Neural cell (in vitro differentiated cells): ENCODE data around the gene ZNF619. TPM values are rescaled to one million over a fixed set of nuclear protein-coding genes. Genes with fewer than 3 reads are reported as not detected.
"Not testable (repeated sequence)": the region's sequence is repeated elsewhere in the genome, so short reads cannot be mapped to it uniquely, and the experiment has no call there.

Experiments
- H2AFZ ChIP-seq: fragments of 200-600, 300-800 bp; sonication (generic), shearing (Covaris generic); 2 replicates; pipeline ENCODE4 v1.6.0; 2014; ENCODE audit warnings: low read depth, mild to moderate bottlenecking, antibody characterized with exemption, low read length, moderate library complexity
- H3F3A ChIP-seq: fragments of 200-600 bp; shearing (Covaris generic); 2 replicates; pipeline ENCODE4 v1.6.1; 2016; ENCODE audit warnings: mild to moderate bottlenecking, moderate library complexity, mixed read lengths, antibody characterized with exemption, low read length; ENCODE audit not compliant: insufficient read depth, poor library complexity, severe bottlenecking
- H3K27ac ChIP-seq: fragments of 200-600, 300-800 bp; sonication (generic), shearing (Covaris generic); 2 replicates; pipeline ENCODE4 v1.5.1; 2014; ENCODE audit warnings: mild to moderate bottlenecking, low read length, moderate library complexity
- H3K27me3 ChIP-seq: fragments of 300-800, 200-600 bp; sonication (generic), shearing (Covaris generic); 2 replicates; pipeline ENCODE4 v1.6.0; 2014; ENCODE audit warnings: mild to moderate bottlenecking, low read depth, low read length, moderate library complexity; ENCODE audit not compliant: insufficient read depth
- H3K36me3 ChIP-seq: fragments of 300-800, 200-600 bp; sonication (generic), shearing (Covaris generic); 2 replicates; pipeline ENCODE4 v1.5.1; 2014; ENCODE audit warnings: mild to moderate bottlenecking, antibody characterized with exemption, low read length, moderate library complexity; ENCODE audit not compliant: insufficient read depth
- H3K4me2 ChIP-seq: fragments of 300-800, 200-600 bp; sonication (generic), shearing (Covaris generic); 2 replicates; pipeline ENCODE4 v1.6.0; 2014; ENCODE audit warnings: mild to moderate bottlenecking, low read length
- H3K4me3 ChIP-seq: fragments of 300-800, 200-600 bp; sonication (generic), shearing (Covaris generic); 2 replicates; pipeline ENCODE4 v1.5.1; 2014; ENCODE audit warnings: mild to moderate bottlenecking, low read length, moderate library complexity
- H3K79me2 ChIP-seq: fragments of 200-600 bp; shearing (Covaris generic); replicated peaks from 2 replicates; pipeline ENCODE4 v1.6.0; 2014; ENCODE audit warnings: mild to moderate bottlenecking, low read length, moderate library complexity; ENCODE audit not compliant: insufficient read depth
- H3K9ac ChIP-seq: fragments of 300-800, 200-600 bp; sonication (generic), shearing (Covaris generic); 2 replicates; pipeline ENCODE4 v1.6.1; 2016; ENCODE audit warnings: mild to moderate bottlenecking, low read length, mixed read lengths
- H3K9me2 ChIP-seq: fragments of 200-600 bp; shearing (Covaris generic); 2 replicates; pipeline ENCODE4 v1.6.1; 2016; ENCODE audit warnings: mild to moderate bottlenecking, low read length, mixed read lengths; ENCODE audit not compliant: insufficient read depth
- H3K9me3 ChIP-seq: fragments of 200-600, 300-800 bp; sonication (generic), shearing (Covaris generic); 2 replicates; pipeline ENCODE4 v1.6.1; 2016; ENCODE audit warnings: mild to moderate bottlenecking, mixed run types, low read length, moderate library complexity, mixed read lengths
- H4K20me1 ChIP-seq: fragments of 200-600 bp; shearing (Covaris generic); 2 replicates; pipeline ENCODE4 v1.6.1; 2016; ENCODE audit warnings: mild to moderate bottlenecking, mixed run types; ENCODE audit not compliant: insufficient read depth
- CTCF ChIP-seq: fragments of 450-650 bp; IDR thresholded peaks from 2 replicates; pipeline ENCODE4 v1.5.1; 2014; ENCODE audit warnings: antibody characterized with exemption, mild to moderate bottlenecking, moderate library complexity; ENCODE audit not compliant: poor library complexity, severe bottlenecking
- EP300 ChIP-seq: fragments of 450-650 bp; conservative IDR thresholded peaks from 2 replicates; pipeline ENCODE4 v1.6.1; 2014; ENCODE audit warnings: antibody characterized with exemption, mild to moderate bottlenecking, moderate library complexity; ENCODE audit not compliant: poor library complexity, severe bottlenecking
- EZH2 ChIP-seq: fragments of 200-600, 300-800 bp; shearing (Covaris generic), sonication (generic); IDR thresholded peaks from 2 replicates; pipeline ENCODE4 v1.6.1; 2014; ENCODE audit warnings: antibody characterized with exemption, low read length, borderline replicate concordance, mild to moderate bottlenecking; ENCODE audit not compliant: insufficient read depth, poor library complexity, severe bottlenecking
- MXI1 ChIP-seq: fragments of 450-650 bp; conservative IDR thresholded peaks from 2 replicates; pipeline ENCODE4 v1.6.1; 2014; ENCODE audit warnings: antibody characterized with exemption, mild to moderate bottlenecking; ENCODE audit not compliant: poor library complexity, severe bottlenecking
- POLR2AphosphoS5 ChIP-seq: IDR thresholded peaks from 2 replicates; pipeline ENCODE4 v1.6.1; 2012
- RAD21 ChIP-seq: fragments of 450-650 bp; conservative IDR thresholded peaks from 2 replicates; pipeline ENCODE4 v1.6.1; 2014; ENCODE audit warnings: antibody characterized with exemption, mild to moderate bottlenecking, moderate library complexity
- REST ChIP-seq: IDR thresholded peaks from 2 replicates; pipeline ENCODE4 v1.6.1; 2012; ENCODE audit warnings: borderline replicate concordance
- SMC3 ChIP-seq: fragments of 450-650 bp; conservative IDR thresholded peaks from 2 replicates; pipeline ENCODE4 v1.6.1; 2014; ENCODE audit warnings: antibody characterized with exemption, mild to moderate bottlenecking, moderate library complexity; ENCODE audit not compliant: poor library complexity
- TAF1 ChIP-seq: IDR thresholded peaks from 2 replicates; pipeline ENCODE4 v1.6.1; 2012; ENCODE audit warnings: low read depth
- polyA plus RNA-seq: library from polyadenylated mRNA; depleted of rRNA; stranded (reverse); fragments of >200 nt; gene quantifications from 2 replicates; pipeline ENCODE4 v1.2.3, GENCODE V29; 2014

The ZNF619 gene
- polyA plus RNA-seq, 1 donor from 2014 or later: 0.33 TPM

GRCh38 chr3:40462838-40463237, 14.1 kb upstream of the ZNF619 start:
- not testable (repeated sequence) for H3K27ac ChIP-seq, H3K36me3 ChIP-seq, H3K4me2 ChIP-seq, H3F3A ChIP-seq, H2AFZ ChIP-seq, H3K4me3 ChIP-seq, H3K27me3 ChIP-seq, H3K9ac ChIP-seq, H3K9me2 ChIP-seq, H3K9me3 ChIP-seq, H4K20me1 ChIP-seq
- H3K79me2 ChIP-seq: peaks cover 18% of the 10 kb centered on the region

GRCh38 chr3:40463579-40463978, 13.3 kb upstream of the ZNF619 start:
- no peak for TF ChIP-seq POLR2AphosphoS5
- TF ChIP-seq TAF1: no peak
- no peak for TF ChIP-seq REST
- TF ChIP-seq EP300: no peak
- TF ChIP-seq RAD21: no peak
- TF ChIP-seq EZH2: no peak
- TF ChIP-seq SMC3: no peak
- no peak for TF ChIP-seq CTCF
- TF ChIP-seq MXI1: no peak
- Histone ChIP-seq H3K27ac (no peak overlapping the region), H3K79me2 (peaks cover 11% of the 10 kb centered on the region), H3K36me3 (peaks cover 4% of the 10 kb centered on the region), H3K9me3 (no peaks in the 10 kb centered on the region), H3K27me3 (no peaks in the 10 kb centered on the region), H2AFZ (no peak overlapping the region), H3F3A (no peaks in the 10 kb centered on the region), H3K9ac (no peak overlapping the region), H3K4me3 (no peak overlapping the region), H3K9me2 (no peaks in the 10 kb centered on the region), H3K4me2 (no peak overlapping the region), H4K20me1 (no peaks in the 10 kb centered on the region)
